ENCODE measurements around the gene NFATC2. TPM values are rescaled to one million over a fixed set of nuclear protein-coding genes. Genes with fewer than 3 reads are reported as not detected.

The NFATC2 gene
- polyA plus RNA-seq, 1 of the 3 experiments (the other 2 are of a cell fraction): 0.36 TPM

DNA sequence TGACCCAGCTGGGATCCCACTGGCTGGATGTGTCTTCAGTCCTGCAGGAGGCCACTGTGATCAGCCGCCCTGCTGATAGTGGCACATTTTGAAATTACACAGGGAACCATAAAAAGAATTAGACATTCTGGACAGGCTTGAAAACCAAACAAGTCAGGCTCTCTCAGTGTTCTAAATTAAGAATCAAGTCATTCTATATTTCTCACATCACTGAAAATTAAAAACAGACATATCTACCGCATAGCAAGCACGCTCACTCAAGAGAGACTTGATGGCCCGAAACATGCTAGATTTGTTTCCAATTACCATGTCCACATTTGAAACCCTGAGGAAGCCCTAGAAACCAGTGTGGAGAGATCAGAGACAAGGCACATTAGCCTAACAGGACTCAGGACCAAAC lies 57.7 kb downstream of the NFATC2 start:
- Histone ChIP-seq H3K9me3 (no peaks in the 10 kb centered on the region), H3F3A (replicated peaks; ENCODE audit: insufficient read depth) (peaks cover 6% of the 10 kb centered on the region), H3K36me3 (replicated peaks in 1 of 2; ENCODE audit: control insufficient read depth in 1 of 2, insufficient read depth in 2 of 2, low read length in 1 of 2) (no peaks in the 10 kb centered on the region), H4K20me1 (ENCODE audit: insufficient read depth) (no peaks in the 10 kb centered on the region), H3K79me2 (ENCODE audit: insufficient read depth) (no peaks in the 10 kb centered on the region), H3K4me1 (ENCODE audit: control insufficient read depth in 1 of 2, insufficient read depth in 2 of 2, low read depth in 1 of 2, low read length in 1 of 2) (peaks cover 8 to 16% of the 10 kb centered on the region in 2 experiments; a peak in 3 of 4 replicates), H3K27ac (ENCODE audit: low read depth in 2 of 2, low read length in 1 of 2) (no peak overlapping the region), H3K9me2 (no peaks in the 10 kb centered on the region), H2AFZ (ENCODE audit: low read depth) (no peak overlapping the region), H3K4me2 (no peak overlapping the region), H3K27me3 (ENCODE audit: insufficient read depth) (no peaks in the 10 kb centered on the region), H3K9ac (no peak overlapping the region), H3K4me3 (ENCODE audit: low read depth in 2 of 2, low read length in 1 of 2) (no peak overlapping the region)
- no peak for DNase-seq
- POLR2A ChIA-PET: no interaction called here
- WGBS (ENCODE audit: low lambda C conversion rate): 95% methylated on average over 4 of the region's 4 CpGs
- CTCF ChIA-PET: no interaction called here
- TF ChIP-seq, protein P1, sequence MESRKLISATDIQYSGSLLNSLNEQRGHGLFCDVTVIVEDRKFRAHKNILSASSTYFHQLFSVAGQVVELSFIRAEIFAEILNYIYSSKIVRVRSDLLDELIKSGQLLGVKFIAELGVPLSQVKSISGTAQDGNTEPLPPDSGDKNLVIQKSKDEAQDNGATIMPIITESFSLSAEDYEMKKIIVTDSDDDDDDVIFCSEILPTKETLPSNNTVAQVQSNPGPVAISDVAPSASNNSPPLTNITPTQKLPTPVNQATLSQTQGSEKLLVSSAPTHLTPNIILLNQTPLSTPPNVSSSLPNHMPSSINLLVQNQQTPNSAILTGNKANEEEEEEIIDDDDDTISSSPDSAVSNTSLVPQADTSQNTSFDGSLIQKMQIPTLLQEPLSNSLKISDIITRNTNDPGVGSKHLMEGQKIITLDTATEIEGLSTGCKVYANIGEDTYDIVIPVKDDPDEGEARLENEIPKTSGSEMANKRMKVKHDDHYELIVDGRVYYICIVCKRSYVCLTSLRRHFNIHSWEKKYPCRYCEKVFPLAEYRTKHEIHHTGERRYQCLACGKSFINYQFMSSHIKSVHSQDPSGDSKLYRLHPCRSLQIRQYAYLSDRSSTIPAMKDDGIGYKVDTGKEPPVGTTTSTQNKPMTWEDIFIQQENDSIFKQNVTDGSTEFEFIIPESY (IDR thresholded peaks at IDR 0.05; ENCODE audit: borderline replicate concordance, low read depth): no peak
- TF ChIP-seq FOSL2 (IDR thresholded peaks at IDR 0.05; ENCODE audit: borderline replicate concordance, low read depth) (no peak), GATA2 (CRISPR knock-in tag; IDR thresholded peaks at IDR 0.05) (no peak), CHD2 (IDR thresholded peaks at IDR 0.05; ENCODE audit: low read length, partially characterized antibody) (no peak), USF2 (IDR thresholded peaks at IDR 0.05; ENCODE audit: borderline replicate concordance, low read depth, low read length) (no peak), EZH2phosphoT487 (IDR thresholded peaks at IDR 0.05; ENCODE audit: borderline replicate concordance, low read depth) (no peak), ELF1 (IDR thresholded peaks at IDR 0.05) (no peak), RFX5 (IDR thresholded peaks at IDR 0.05; ENCODE audit: low read length) (no peak), JUND (IDR thresholded peaks at IDR 0.05) (no peak)
- TF ChIP-seq, protein P2, sequence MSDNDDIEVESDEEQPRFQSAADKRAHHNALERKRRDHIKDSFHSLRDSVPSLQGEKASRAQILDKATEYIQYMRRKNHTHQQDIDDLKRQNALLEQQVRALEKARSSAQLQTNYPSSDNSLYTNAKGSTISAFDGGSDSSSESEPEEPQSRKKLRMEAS (IDR thresholded peaks at IDR 0.05; ENCODE audit: low read depth): no peak
- TF ChIP-seq, protein P3, sequence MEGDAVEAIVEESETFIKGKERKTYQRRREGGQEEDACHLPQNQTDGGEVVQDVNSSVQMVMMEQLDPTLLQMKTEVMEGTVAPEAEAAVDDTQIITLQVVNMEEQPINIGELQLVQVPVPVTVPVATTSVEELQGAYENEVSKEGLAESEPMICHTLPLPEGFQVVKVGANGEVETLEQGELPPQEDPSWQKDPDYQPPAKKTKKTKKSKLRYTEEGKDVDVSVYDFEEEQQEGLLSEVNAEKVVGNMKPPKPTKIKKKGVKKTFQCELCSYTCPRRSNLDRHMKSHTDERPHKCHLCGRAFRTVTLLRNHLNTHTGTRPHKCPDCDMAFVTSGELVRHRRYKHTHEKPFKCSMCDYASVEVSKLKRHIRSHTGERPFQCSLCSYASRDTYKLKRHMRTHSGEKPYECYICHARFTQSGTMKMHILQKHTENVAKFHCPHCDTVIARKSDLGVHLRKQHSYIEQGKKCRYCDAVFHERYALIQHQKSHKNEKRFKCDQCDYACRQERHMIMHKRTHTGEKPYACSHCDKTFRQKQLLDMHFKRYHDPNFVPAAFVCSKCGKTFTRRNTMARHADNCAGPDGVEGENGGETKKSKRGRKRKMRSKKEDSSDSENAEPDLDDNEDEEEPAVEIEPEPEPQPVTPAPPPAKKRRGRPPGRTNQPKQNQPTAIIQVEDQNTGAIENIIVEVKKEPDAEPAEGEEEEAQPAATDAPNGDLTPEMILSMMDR (IDR thresholded peaks at IDR 0.05): no peak

- Histone ChIP-seq H3K79me2 (ENCODE audit: insufficient read depth) (no peaks in the 10 kb centered on the region), H3K36me3 (replicated peaks in 1 of 2; ENCODE audit: control insufficient read depth in 1 of 2, insufficient read depth in 2 of 2, low read length in 1 of 2) (no peaks in the 10 kb centered on the region), H3K27ac (ENCODE audit: low read depth in 2 of 2, low read length in 1 of 2) (no peak overlapping the region), H3K4me2 (no peak overlapping the region), H2AFZ (ENCODE audit: low read depth) (no peak overlapping the region), H4K20me1 (ENCODE audit: insufficient read depth) (no peaks in the 10 kb centered on the region), H3K9ac (no peak overlapping the region), H3K9me3 (no peaks in the 10 kb centered on the region), H3K4me3 (ENCODE audit: low read depth in 2 of 2, low read length in 1 of 2) (no peak overlapping the region), H3F3A (replicated peaks; ENCODE audit: insufficient read depth) (peaks cover 6% of the 10 kb centered on the region), H3K27me3 (ENCODE audit: insufficient read depth) (no peaks in the 10 kb centered on the region), H3K4me1 (ENCODE audit: control insufficient read depth in 1 of 2, insufficient read depth in 2 of 2, low read depth in 1 of 2, low read length in 1 of 2) (peaks cover 8 to 16% of the 10 kb centered on the region in 2 experiments; a peak in 3 of 4 replicates), H3K9me2 (no peaks in the 10 kb centered on the region)
- 71% methylated on average over 15 of the region's 16 CpGs for WGBS (ENCODE audit: low lambda C conversion rate)
- CTCF ChIA-PET: interaction anchor here (0.8 kb wide), 1 partner anchor 26 kb away, joined by 3 read pairs; no protein-coding TSS in a partner anchor
- TF ChIP-seq TAF1 (IDR thresholded peaks at IDR 0.05; ENCODE audit: borderline replicate concordance, low read depth, low read length): no peak
- TF ChIP-seq RFX5 (IDR thresholded peaks at IDR 0.05; ENCODE audit: low read length): no peak
- no peak for TF ChIP-seq NRF1 (IDR thresholded peaks at IDR 0.05; ENCODE audit: low read depth, low read length)
- TF ChIP-seq FOXJ3 (CRISPR knock-in tag; IDR thresholded peaks at IDR 0.05): no peak
- TF ChIP-seq, protein P3 (IDR thresholded peaks at IDR 0.05): no peak
- no peak for TF ChIP-seq SMC3 (IDR thresholded peaks at IDR 0.05; ENCODE audit: low read depth, low read length)
- TF ChIP-seq POLR2AphosphoS5 (IDR thresholded peaks at IDR 0.05; ENCODE audit: low read depth, low read length): no peak
- no peak for TF ChIP-seq EZH2phosphoT487 (IDR thresholded peaks at IDR 0.05; ENCODE audit: borderline replicate concordance, low read depth)
- no peak for TF ChIP-seq TCF12 (IDR thresholded peaks at IDR 0.05)
- TF ChIP-seq GABPA (IDR thresholded peaks at IDR 0.05; ENCODE audit: low read depth): no peak
- no peak for TF ChIP-seq YY1 (IDR thresholded peaks at IDR 0.05; ENCODE audit: low read depth)
- TF ChIP-seq, protein P2 (IDR thresholded peaks at IDR 0.05; ENCODE audit: low read depth): no peak
- TF ChIP-seq EP300 (IDR thresholded peaks at IDR 0.05; ENCODE audit: borderline replicate concordance in 1 of 2, low read depth in 1 of 2, low read length in 1 of 2): no peak
- POLR2A ChIA-PET: no interaction called here
- DNase-seq: no peak
These were observed 58.2 kb downstream of the NFATC2 start for GRCh38 chr20:51484141-51484815.
